GM23338 (cell line): ENCODE data around the gene TNIP1. TPM values are rescaled to one million over a fixed set of nuclear protein-coding genes. Genes with fewer than 3 reads are reported as not detected.

ENCODE experiments used
- ATAC-seq: fragments of 200-7000 bp; cut with Tn5 transposase; 3 replicates; pipeline ENCODE4 v1.9.1; 2020
- DNase-seq: peaks from one replicate; pipeline ENCODE4 v3.0.0-alpha.2; 2015; ENCODE audit warnings: low spot score
- H2AFZ ChIP-seq: fragments of 200-600 bp; sonication (generic); 2 replicates; pipeline ENCODE4 v1.8.0; 2016; ENCODE audit warnings: antibody characterized with exemption, mild to moderate bottlenecking, moderate library complexity
- H3F3A ChIP-seq: fragments of 200-600 bp; sonication (generic); replicated peaks from 2 replicates; pipeline ENCODE4 v1.8.0; 2017; ENCODE audit warnings: antibody characterized with exemption, mixed run types, low read depth
- H3K27ac ChIP-seq: fragments of 200-600 bp; sonication (generic); 2 replicates; pipeline ENCODE4 v1.6.1; 2016; ENCODE audit warnings: low read depth
- H3K27me3 ChIP-seq: fragments of 200-600 bp; sonication (generic); 2 replicates; pipeline ENCODE4 v1.8.0; 2016; ENCODE audit warnings: mild to moderate bottlenecking, mixed run types, moderate library complexity; ENCODE audit not compliant: insufficient read depth
- H3K36me3 ChIP-seq: fragments of 200-600 bp; sonication (generic); 2 replicates; pipeline ENCODE4 v1.8.0; 2016; ENCODE audit warnings: mild to moderate bottlenecking; ENCODE audit not compliant: insufficient read depth
- H3K4me1 ChIP-seq: fragments of 200-600 bp; sonication (generic); 2 replicates; pipeline ENCODE4 v1.8.0; 2016; ENCODE audit warnings: mild to moderate bottlenecking, moderate library complexity; ENCODE audit not compliant: insufficient read depth
- H3K4me2 ChIP-seq: fragments of 200-600 bp; sonication (generic); 2 replicates; pipeline ENCODE4 v1.7.1; 2017; ENCODE audit warnings: mixed run types
- H3K4me3 ChIP-seq: fragments of 200-600 bp; sonication (generic); 2 replicates; pipeline ENCODE4 v1.6.1; 2016; ENCODE audit warnings: mixed run types
- H3K79me2 ChIP-seq: fragments of 200-600 bp; sonication (generic); replicated peaks from 2 replicates; pipeline ENCODE4 v1.8.0; 2017; ENCODE audit warnings: mild to moderate bottlenecking; ENCODE audit not compliant: insufficient read depth
- H3K9me2 ChIP-seq: fragments of 200-600 bp; sonication (generic); 2 replicates; pipeline ENCODE4 v1.8.0; 2017; ENCODE audit not compliant: insufficient read depth
- H4K20me1 ChIP-seq: fragments of 200-600 bp; sonication (generic); replicated peaks from 2 replicates; pipeline ENCODE4 v1.8.0; 2017; ENCODE audit warnings: mild to moderate bottlenecking; ENCODE audit not compliant: insufficient read depth
- H3K27ac Mint-ChIP-seq: 2 replicates; pipeline ENCODE4 v1.8.0; 2020; ENCODE audit warnings: inconsistent platforms, mild to moderate bottlenecking, moderate library complexity, mixed read lengths
- H3K27me3 Mint-ChIP-seq: 3 replicates; pipeline ENCODE4 v1.8.0; 2022; ENCODE audit warnings: low read depth, mild to moderate bottlenecking, moderate library complexity, mixed read lengths, inconsistent platforms; ENCODE audit not compliant: insufficient read depth, poor library complexity
- H3K36me3 Mint-ChIP-seq: 3 replicates; pipeline ENCODE4 v1.8.0; 2021; ENCODE audit warnings: low read depth, mild to moderate bottlenecking, inconsistent platforms, moderate library complexity, mixed read lengths
- H3K4me1 Mint-ChIP-seq: 3 replicates; pipeline ENCODE4 v1.8.0; 2020; ENCODE audit warnings: mild to moderate bottlenecking, inconsistent platforms, mixed read lengths
- H3K4me3 Mint-ChIP-seq: 3 replicates; pipeline ENCODE4 v1.8.0; 2021; ENCODE audit warnings: moderate library complexity, mild to moderate bottlenecking, inconsistent platforms, mixed read lengths
- H3K9me3 Mint-ChIP-seq: 3 replicates; pipeline ENCODE4 v1.8.0; 2020; ENCODE audit warnings: moderate library complexity, mild to moderate bottlenecking, inconsistent platforms, mixed read lengths
- EZH2 ChIP-seq: fragments of 200-600 bp; sonication (generic); IDR thresholded peaks from one replicate; pipeline ENCODE4 v1.8.0; 2017; ENCODE audit warnings: antibody characterized with exemption, mild to moderate bottlenecking, low read depth; ENCODE audit not compliant: unreplicated experiment
- JUNB ChIP-seq: IDR thresholded peaks from one replicate; pipeline ENCODE4 v1.6.1; 2016; ENCODE audit warnings: antibody characterized with exemption; ENCODE audit not compliant: unreplicated experiment
- NANOG ChIP-seq: IDR thresholded peaks from 2 replicates; pipeline ENCODE4 v1.6.1; 2016; ENCODE audit warnings: antibody characterized with exemption, borderline replicate concordance
- POLR2AphosphoS5 ChIP-seq: IDR thresholded peaks from 2 replicates; pipeline ENCODE4 v1.6.1; 2016; ENCODE audit warnings: antibody characterized with exemption, low read depth
- STAT1 ChIP-seq: IDR thresholded peaks from one replicate; pipeline ENCODE4 v1.6.1; 2016; ENCODE audit warnings: antibody characterized with exemption; ENCODE audit not compliant: unreplicated experiment
- ZNF114 ChIP-seq: fragments of 250-450 bp; sonication (Bioruptor Pico); IDR thresholded peaks from 2 replicates; pipeline ENCODE4 v1.5.0; 2020; ENCODE audit warnings: mild to moderate bottlenecking, moderate library complexity
- polyA plus RNA-seq: library from polyadenylated mRNA; unstranded; fragments of >200 nt; fragmentation: Nextera tagmentation; extraction: Ambion mirVana; gene quantifications from 2 replicates; pipeline ENCODE4 v1.2.1, GENCODE V29; 2016
- total RNA-seq: library from RNA; depleted of rRNA; stranded (reverse); fragments of >200 nt; shearing (Covaris generic); gene quantifications from 2 replicates; pipeline ENCODE4 v1.2.3, GENCODE V29; 2014
- TF ChIP-seq, protein P1 (sequence below): fragments of 250-450 bp; sonication (Bioruptor Pico); IDR thresholded peaks from 2 replicates; pipeline ENCODE4 v1.5.0; 2020; ENCODE audit warnings: mild to moderate bottlenecking, moderate library complexity
- TF ChIP-seq, protein P2 (sequence below): IDR thresholded peaks from 2 replicates; pipeline ENCODE4 v1.6.1; 2016; ENCODE audit warnings: antibody characterized with exemption
- TF ChIP-seq, protein P3 (sequence below): IDR thresholded peaks from one replicate; pipeline ENCODE4 v1.6.1; 2018; ENCODE audit warnings: antibody characterized with exemption; ENCODE audit not compliant: unreplicated experiment
- TF ChIP-seq, protein P4 (sequence below), 2 experiments: fragments of 200-600 bp in 1 of 2; sonication (generic) in 1 of 2; conservative IDR thresholded peaks; 2 replicates each; pipeline versions ENCODE4 v1.5.1 to v1.6.1; 2016 to 2017; ENCODE audit warnings: antibody characterized with exemption in 2 of 2, low read depth in 2 of 2, mild to moderate bottlenecking in 2 of 2, moderate library complexity in 1 of 2

TNIP1 gene
- total and polyA plus RNA-seq, 2 experiments from 2014 or later, result 10.3 to 29.6 TPM

DNA sequence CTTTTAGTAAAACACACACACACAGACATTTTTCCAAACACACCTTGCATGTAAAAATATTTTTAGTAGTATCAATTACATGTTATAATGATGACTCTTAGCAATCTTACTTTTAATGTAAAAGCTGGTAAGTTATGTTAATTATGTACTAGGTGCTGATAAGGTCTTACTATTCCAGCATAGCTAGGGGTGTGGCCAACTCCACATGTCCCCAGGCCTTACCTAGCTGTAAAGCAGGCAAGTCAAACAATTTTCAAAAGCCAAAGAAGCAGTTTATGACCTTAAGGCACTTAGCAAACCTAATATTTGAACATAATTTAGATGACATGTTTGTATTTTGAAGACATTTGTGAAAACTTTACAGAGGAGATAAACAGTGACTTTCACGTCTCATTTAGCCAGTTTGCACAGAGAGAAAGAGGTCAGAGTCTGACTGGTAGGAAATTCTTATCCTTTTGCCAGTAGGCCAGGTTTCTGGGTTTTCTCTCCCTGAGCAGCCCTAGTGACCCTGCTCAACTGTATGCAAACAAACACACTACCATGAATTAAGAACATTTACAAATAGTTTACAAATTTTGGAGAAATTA is 86.9 kb downstream of the TNIP1 start (continued):
- TF ChIP-seq, protein P1, sequence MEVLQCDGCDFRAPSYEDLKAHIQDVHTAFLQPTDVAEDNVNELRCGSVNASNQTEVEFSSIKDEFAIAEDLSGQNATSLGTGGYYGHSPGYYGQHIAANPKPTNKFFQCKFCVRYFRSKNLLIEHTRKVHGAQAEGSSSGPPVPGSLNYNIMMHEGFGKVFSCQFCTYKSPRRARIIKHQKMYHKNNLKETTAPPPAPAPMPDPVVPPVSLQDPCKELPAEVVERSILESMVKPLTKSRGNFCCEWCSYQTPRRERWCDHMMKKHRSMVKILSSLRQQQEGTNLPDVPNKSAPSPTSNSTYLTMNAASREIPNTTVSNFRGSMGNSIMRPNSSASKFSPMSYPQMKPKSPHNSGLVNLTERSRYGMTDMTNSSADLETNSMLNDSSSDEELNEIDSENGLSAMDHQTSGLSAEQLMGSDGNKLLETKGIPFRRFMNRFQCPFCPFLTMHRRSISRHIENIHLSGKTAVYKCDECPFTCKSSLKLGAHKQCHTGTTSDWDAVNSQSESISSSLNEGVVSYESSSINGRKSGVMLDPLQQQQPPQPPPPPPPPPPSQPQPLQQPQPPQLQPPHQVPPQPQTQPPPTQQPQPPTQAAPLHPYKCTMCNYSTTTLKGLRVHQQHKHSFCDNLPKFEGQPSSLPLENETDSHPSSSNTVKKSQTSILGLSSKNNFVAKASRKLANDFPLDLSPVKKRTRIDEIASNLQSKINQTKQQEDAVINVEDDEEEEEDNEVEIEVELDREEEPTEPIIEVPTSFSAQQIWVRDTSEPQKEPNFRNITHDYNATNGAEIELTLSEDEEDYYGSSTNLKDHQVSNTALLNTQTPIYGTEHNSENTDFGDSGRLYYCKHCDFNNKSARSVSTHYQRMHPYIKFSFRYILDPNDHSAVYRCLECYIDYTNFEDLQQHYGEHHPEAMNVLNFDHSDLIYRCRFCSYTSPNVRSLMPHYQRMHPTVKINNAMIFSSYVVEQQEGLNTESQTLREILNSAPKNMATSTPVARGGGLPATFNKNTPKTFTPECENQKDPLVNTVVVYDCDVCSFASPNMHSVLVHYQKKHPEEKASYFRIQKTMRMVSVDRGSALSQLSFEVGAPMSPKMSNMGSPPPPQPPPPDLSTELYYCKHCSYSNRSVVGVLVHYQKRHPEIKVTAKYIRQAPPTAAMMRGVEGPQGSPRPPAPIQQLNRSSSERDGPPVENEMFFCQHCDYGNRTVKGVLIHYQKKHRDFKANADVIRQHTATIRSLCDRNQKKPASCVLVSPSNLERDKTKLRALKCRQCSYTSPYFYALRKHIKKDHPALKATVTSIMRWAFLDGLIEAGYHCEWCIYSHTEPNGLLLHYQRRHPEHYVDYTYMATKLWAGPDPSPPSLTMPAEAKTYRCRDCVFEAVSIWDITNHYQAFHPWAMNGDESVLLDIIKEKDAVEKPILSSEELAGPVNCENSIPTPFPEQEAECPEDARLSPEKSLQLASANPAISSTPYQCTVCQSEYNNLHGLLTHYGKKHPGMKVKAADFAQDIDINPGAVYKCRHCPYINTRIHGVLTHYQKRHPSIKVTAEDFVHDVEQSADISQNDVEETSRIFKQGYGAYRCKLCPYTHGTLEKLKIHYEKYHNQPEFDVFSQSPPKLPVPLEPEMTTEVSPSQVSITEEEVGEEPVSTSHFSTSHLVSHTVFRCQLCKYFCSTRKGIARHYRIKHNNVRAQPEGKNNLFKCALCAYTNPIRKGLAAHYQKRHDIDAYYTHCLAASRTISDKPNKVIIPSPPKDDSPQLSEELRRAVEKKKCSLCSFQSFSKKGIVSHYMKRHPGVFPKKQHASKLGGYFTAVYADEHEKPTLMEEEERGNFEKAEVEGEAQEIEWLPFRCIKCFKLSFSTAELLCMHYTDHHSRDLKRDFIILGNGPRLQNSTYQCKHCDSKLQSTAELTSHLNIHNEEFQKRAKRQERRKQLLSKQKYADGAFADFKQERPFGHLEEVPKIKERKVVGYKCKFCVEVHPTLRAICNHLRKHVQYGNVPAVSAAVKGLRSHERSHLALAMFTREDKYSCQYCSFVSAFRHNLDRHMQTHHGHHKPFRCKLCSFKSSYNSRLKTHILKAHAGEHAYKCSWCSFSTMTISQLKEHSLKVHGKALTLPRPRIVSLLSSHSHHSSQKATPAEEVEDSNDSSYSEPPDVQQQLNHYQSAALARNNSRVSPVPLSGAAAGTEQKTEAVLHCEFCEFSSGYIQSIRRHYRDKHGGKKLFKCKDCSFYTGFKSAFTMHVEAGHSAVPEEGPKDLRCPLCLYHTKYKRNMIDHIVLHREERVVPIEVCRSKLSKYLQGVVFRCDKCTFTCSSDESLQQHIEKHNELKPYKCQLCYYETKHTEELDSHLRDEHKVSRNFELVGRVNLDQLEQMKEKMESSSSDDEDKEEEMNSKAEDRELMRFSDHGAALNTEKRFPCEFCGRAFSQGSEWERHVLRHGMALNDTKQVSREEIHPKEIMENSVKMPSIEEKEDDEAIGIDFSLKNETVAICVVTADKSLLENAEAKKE (CRISPR knock-in tag), result no peak
- TF ChIP-seq STAT1 (no peak), EZH2 (no peak)

DNA sequence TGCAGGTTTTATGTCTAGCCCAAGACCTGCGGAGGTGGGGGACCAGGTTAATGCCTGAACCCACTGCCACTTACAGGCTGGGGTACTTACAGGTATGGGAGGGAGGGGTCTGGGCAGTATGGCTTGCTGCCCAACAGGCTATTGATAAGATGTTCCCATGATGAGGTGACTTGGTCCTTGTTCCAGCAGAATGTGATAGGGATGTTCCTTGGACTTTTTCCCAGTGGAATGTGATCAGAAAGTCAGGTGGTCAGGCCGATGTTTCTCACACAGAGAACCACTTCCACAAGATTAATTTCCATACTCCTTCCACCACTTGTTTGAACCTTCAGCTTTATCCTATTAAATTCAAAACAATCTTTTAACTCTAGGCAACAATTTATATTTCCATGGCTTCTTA is 87.4 kb downstream of the TNIP1 start:
- no peak overlapping the region for H3K27ac ChIP-seq
- TF ChIP-seq, protein P2, sequence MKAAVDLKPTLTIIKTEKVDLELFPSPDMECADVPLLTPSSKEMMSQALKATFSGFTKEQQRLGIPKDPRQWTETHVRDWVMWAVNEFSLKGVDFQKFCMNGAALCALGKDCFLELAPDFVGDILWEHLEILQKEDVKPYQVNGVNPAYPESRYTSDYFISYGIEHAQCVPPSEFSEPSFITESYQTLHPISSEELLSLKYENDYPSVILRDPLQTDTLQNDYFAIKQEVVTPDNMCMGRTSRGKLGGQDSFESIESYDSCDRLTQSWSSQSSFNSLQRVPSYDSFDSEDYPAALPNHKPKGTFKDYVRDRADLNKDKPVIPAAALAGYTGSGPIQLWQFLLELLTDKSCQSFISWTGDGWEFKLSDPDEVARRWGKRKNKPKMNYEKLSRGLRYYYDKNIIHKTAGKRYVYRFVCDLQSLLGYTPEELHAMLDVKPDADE, result no peak
- TF ChIP-seq POLR2AphosphoS5, result no peak
- no peak for TF ChIP-seq EZH2
- TF ChIP-seq, protein P3, sequence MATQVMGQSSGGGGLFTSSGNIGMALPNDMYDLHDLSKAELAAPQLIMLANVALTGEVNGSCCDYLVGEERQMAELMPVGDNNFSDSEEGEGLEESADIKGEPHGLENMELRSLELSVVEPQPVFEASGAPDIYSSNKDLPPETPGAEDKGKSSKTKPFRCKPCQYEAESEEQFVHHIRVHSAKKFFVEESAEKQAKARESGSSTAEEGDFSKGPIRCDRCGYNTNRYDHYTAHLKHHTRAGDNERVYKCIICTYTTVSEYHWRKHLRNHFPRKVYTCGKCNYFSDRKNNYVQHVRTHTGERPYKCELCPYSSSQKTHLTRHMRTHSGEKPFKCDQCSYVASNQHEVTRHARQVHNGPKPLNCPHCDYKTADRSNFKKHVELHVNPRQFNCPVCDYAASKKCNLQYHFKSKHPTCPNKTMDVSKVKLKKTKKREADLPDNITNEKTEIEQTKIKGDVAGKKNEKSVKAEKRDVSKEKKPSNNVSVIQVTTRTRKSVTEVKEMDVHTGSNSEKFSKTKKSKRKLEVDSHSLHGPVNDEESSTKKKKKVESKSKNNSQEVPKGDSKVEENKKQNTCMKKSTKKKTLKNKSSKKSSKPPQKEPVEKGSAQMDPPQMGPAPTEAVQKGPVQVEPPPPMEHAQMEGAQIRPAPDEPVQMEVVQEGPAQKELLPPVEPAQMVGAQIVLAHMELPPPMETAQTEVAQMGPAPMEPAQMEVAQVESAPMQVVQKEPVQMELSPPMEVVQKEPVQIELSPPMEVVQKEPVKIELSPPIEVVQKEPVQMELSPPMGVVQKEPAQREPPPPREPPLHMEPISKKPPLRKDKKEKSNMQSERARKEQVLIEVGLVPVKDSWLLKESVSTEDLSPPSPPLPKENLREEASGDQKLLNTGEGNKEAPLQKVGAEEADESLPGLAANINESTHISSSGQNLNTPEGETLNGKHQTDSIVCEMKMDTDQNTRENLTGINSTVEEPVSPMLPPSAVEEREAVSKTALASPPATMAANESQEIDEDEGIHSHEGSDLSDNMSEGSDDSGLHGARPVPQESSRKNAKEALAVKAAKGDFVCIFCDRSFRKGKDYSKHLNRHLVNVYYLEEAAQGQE, result no peak
- TF ChIP-seq JUNB, result no peak
- TF ChIP-seq ZNF114 (CRISPR knock-in tag), result no peak
- TF ChIP-seq, protein P4, sequence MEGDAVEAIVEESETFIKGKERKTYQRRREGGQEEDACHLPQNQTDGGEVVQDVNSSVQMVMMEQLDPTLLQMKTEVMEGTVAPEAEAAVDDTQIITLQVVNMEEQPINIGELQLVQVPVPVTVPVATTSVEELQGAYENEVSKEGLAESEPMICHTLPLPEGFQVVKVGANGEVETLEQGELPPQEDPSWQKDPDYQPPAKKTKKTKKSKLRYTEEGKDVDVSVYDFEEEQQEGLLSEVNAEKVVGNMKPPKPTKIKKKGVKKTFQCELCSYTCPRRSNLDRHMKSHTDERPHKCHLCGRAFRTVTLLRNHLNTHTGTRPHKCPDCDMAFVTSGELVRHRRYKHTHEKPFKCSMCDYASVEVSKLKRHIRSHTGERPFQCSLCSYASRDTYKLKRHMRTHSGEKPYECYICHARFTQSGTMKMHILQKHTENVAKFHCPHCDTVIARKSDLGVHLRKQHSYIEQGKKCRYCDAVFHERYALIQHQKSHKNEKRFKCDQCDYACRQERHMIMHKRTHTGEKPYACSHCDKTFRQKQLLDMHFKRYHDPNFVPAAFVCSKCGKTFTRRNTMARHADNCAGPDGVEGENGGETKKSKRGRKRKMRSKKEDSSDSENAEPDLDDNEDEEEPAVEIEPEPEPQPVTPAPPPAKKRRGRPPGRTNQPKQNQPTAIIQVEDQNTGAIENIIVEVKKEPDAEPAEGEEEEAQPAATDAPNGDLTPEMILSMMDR (conservative IDR thresholded peaks at IDR 0.05; ENCODE audit: low read depth in 2 of 2), result no peak
- TF ChIP-seq NANOG, result no peak

More for the DNA sequence above, 87.4 kb downstream of the TNIP1 start:
- no peaks in the 10 kb centered on the region for H3K9me2 ChIP-seq
- H3K4me2 ChIP-seq, result no peak overlapping the region
- H3K4me1 ChIP-seq, result no peaks in the 10 kb centered on the region
- H3K36me3 ChIP-seq, result no peaks in the 10 kb centered on the region
- Mint-ChIP-seq H3K4me3 (no peak overlapping the region), H3K9me3 (peaks cover 42% of the 10 kb centered on the region), H3K4me1 (no peaks in the 10 kb centered on the region), H3K27me3 (peaks cover 3% of the 10 kb centered on the region), H3K27ac (no peak overlapping the region), H3K36me3 (peaks cover 5% of the 10 kb centered on the region; the same call in 2 of the 3 replicates)
- ATAC-seq (no peak), DNase-seq (no peak)
- no peaks in the 10 kb centered on the region for H3K79me2 ChIP-seq
- H3K27me3 ChIP-seq, result no peaks in the 10 kb centered on the region
- no peaks in the 10 kb centered on the region for H4K20me1 ChIP-seq
- no peaks in the 10 kb centered on the region for H3F3A ChIP-seq
- no peak overlapping the region for H2AFZ ChIP-seq
- H3K4me3 ChIP-seq, result no peak overlapping the region
